LNCaP clone FGC (cell line): ENCODE measurements around the gene LONP1.

ENCODE experiments used
- DNase-seq: peaks from one replicate; pipeline ENCODE4 v3.0.0-alpha.2; 2011; ENCODE audit warnings: low read depth
- H3K4me3 ChIP-seq: 2 replicates; pipeline ENCODE4 v1.5.1; 2011; ENCODE audit warnings: mild to moderate bottlenecking, low read depth, low read length, control low read depth
- CTCF ChIP-seq: IDR thresholded peaks from 2 replicates; pipeline ENCODE4 v1.5.1; 2012; ENCODE audit warnings: mild to moderate bottlenecking; ENCODE audit not compliant: control insufficient read depth, insufficient read depth; ENCODE audit errors: extremely low read depth

LONP1 gene

GRCh38 chr19:5700455-5701092, 19.4 kb downstream of the LONP1 start:
- no peak for TF ChIP-seq CTCF
- no peak overlapping the region for H3K4me3 ChIP-seq
- DNase-seq: no peak

DNA sequence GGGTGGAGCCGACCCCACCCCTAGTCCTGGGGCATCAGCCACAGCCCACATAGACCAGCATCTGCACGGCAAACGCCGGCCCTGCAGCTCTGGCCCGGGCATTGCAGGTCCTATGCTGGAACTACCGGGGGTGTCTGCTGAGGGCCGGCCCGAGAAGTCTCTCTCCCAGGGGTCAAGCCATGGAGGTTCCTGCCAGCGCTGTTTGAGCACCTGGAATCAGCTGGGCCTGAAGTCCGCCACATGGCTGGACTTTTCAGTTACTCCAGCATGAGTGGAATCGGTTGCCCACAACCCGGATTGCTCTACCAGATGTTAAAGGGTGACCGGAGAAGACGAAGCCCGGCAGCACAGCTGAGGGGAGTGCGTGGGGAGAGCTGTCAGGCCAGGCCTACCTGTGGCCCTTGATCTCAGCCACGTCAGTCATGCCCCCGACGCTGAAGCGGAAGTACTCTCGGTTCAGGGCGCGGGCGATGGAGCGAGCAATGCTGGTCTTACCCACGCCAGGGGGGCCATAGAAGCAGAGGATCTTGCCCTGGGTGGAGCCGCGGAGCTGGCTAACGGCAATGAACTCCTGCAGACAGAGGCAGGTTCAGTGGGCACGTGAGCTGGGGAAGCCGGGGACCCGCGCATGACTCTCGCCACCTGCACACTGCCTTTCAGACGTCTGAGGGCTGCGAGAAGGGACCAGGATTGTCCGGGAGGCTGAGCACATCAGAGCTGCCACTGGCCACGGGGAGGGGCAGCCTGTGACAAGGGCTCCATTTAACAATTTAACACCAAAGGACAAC, 21.1 kb downstream of the LONP1 start:
- H3K4me3 ChIP-seq: no peak overlapping the region
- DNase-seq: no peak
- TF ChIP-seq CTCF: no peak

DNA sequence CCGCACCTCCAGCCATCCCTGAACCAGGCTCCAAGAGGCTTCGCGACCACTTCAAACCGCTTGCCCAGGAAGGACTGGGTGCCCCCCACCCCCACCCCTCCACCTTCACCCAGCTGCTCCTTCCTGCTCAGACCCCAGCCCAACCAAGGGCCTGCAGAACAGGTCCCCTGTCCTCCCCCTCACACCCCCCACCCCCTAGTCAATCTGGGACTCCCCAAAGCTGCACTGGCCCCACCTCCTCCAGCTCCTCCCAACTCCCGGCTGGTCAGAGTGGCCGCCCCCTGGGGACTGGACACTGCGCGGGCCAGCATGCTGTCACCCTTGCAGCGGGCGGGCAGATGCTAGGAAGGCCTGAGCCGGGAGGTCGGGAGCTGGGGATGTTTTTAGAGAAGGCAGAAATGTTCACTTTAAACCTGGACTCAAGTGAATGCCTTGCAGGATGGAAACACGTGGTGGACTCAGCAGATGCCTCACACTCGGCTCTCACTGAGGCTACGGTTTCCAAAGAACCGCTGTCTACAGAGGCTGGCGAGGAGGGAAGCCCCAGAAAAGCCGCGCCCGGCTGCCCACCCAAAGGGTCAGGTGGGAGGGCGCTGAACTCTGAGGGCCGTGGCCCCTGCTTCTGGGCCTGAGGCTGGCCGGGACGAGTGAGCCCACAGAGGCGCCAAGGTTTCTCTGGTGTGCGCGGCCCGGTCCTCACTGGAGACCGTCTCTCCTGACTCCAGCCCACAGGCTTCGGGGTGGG, 21.9 kb downstream of the LONP1 start:
- DNase-seq: no peak
- H3K4me3 ChIP-seq: no peak overlapping the region
- TF ChIP-seq CTCF: no peak

- no peak overlapping the region for H3K4me3 ChIP-seq
- no peak for DNase-seq
- no peak for TF ChIP-seq CTCF
Observed at GRCh38 chr19:5697022-5697889, 22.7 kb downstream of the LONP1 start.

- no peak overlapping the region for H3K4me3 ChIP-seq
- DNase-seq: no peak
- TF ChIP-seq CTCF: no peak
Observed at GRCh38 chr19:5696196-5697021, 23.5 kb downstream of the LONP1 start.
